ENCODE data around the gene ARRB1.

ARRB1 gene

GRCh38 chr11:75301131-75301530 is 50.3 kb downstream of the ARRB1 start:
- H3K4me3 ChIP-seq (replicated peaks in 1 of 2; ENCODE audit: low read depth in 2 of 2, low read length in 2 of 2) = no peak overlapping the region
- TF ChIP-seq, protein P1, sequence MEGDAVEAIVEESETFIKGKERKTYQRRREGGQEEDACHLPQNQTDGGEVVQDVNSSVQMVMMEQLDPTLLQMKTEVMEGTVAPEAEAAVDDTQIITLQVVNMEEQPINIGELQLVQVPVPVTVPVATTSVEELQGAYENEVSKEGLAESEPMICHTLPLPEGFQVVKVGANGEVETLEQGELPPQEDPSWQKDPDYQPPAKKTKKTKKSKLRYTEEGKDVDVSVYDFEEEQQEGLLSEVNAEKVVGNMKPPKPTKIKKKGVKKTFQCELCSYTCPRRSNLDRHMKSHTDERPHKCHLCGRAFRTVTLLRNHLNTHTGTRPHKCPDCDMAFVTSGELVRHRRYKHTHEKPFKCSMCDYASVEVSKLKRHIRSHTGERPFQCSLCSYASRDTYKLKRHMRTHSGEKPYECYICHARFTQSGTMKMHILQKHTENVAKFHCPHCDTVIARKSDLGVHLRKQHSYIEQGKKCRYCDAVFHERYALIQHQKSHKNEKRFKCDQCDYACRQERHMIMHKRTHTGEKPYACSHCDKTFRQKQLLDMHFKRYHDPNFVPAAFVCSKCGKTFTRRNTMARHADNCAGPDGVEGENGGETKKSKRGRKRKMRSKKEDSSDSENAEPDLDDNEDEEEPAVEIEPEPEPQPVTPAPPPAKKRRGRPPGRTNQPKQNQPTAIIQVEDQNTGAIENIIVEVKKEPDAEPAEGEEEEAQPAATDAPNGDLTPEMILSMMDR (IDR thresholded peaks at IDR 0.05; ENCODE audit: low read depth, low read length) = no peak
- no peak for DNase-seq (ENCODE audit: low read depth in 2 of 2)

DNA sequence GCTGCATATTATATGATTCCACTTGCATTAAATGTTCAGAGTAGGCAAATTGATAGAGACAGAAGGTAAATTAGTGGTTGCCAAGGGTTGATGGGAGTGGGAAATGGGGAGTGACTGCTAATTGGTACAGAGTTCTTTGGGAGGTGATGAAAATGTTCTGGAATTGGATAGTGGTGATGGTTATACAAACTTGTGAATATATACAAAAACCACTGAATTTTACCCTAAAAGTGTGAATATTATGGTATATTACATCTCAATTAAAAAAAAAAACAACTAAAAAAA is 52.5 kb downstream of the ARRB1 start:
- TF ChIP-seq, protein P1 (IDR thresholded peaks at IDR 0.05; ENCODE audit: low read depth, low read length) = no peak
- H3K4me3 ChIP-seq (replicated peaks in 1 of 2; ENCODE audit: low read depth in 2 of 2, low read length in 2 of 2) = no peak overlapping the region
- DNase-seq (ENCODE audit: low read depth in 2 of 2) = no peak

DNA sequence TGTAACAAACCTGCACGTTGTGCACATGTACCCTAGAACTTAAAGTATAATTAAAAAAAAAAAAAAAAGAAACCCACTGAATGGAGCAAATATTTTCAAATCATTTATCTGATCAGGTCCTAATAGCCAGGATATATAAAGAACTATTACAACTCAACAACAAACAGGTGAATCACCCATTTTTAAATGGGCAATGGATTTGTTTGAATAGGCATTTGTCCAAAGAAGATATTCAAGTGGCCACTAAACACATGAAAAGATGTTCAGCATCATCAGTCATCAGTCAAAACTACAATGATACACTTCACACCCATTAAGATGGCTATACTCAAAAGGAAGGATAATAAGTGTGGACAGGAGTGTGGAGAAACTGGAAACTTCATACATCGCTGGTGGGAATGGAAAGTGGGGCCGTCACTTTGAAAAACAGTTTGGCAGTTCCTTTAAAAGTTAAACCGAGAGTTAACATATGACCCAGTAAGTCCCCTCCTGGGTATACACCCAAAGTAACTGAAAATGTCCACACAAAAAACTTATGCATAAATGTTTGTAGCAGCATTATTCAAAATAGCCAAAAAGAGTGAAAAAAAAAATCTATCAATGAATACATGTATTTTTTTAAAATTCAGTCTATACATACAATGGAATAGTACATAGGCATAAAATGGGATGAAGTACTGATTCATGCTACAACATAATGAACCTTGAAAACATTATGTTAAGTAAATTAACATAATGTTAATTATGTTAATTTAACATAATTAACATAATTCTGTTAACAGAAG is 53.1 kb downstream of the ARRB1 start:
- TF ChIP-seq, protein P1 (IDR thresholded peaks at IDR 0.05; ENCODE audit: low read depth, low read length) = no peak
- H3K4me3 ChIP-seq (replicated peaks in 1 of 2; ENCODE audit: low read depth in 2 of 2, low read length in 2 of 2) = no peak overlapping the region
- DNase-seq (ENCODE audit: low read depth in 2 of 2) = no peak

DNA sequence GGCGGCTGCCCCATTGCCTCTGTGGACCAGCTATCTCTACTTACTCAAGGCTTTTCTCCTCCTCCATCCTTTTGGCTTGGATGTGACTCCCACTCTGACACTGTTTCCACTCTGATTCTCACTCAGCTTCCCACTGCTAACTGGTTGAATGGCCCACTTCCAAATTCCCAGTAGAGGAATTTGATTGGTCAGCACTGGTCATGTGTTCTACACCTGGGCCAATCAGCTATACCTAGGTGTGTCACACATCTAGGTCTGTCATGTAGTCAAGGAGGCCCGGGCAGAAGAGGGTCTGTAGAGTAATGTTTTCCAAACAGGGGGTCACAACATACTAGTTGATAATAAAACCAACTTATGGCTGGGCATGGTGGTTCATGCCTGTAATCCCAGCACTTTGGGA is 57.6 kb downstream of the ARRB1 start:
- TF ChIP-seq, protein P1 (IDR thresholded peaks at IDR 0.05; ENCODE audit: low read depth, low read length) = no peak
- H3K4me3 ChIP-seq (replicated peaks in 1 of 2; ENCODE audit: low read depth in 2 of 2, low read length in 2 of 2) = no peak overlapping the region
- DNase-seq (ENCODE audit: low read depth in 2 of 2) = no peak

DNA sequence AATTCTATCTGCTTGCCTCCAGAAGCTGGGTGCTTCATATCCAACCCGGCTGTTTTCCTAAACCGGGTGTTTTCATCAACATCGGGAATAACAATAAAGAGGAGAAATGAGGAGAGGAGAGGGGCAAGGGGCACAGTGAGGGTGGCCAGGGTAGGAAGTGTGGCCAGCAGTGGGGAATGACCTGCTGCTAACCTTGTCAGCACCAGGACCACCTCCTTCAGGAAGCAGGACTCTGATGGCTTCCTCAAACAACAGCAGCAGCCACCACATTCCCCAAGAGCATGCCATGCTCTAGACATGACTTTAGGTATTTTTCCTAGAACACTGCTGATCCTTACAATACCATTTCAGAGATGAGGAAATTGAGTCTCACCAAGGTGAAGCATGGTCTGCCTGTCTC is 58.5 kb downstream of the ARRB1 start:
- H3K4me3 ChIP-seq (replicated peaks in 1 of 2; ENCODE audit: low read depth in 2 of 2, low read length in 2 of 2) = no peak overlapping the region
- TF ChIP-seq, protein P1 (IDR thresholded peaks at IDR 0.05; ENCODE audit: low read depth, low read length) = no peak
- no peak for DNase-seq (ENCODE audit: low read depth in 2 of 2)

GRCh38 chr11:75291741-75292140 is 59.7 kb downstream of the ARRB1 start:
- no peak overlapping the region for H3K4me3 ChIP-seq (replicated peaks in 1 of 2; ENCODE audit: low read depth in 2 of 2, low read length in 2 of 2)
- TF ChIP-seq, protein P1 (IDR thresholded peaks at IDR 0.05; ENCODE audit: low read depth, low read length) = no peak
- no peak for DNase-seq (ENCODE audit: low read depth in 2 of 2)

GRCh38 chr11:75289919-75290318 is 61.5 kb downstream of the ARRB1 start:
- TF ChIP-seq, protein P1 (IDR thresholded peaks at IDR 0.05; ENCODE audit: low read depth, low read length) = no peak
- no peak overlapping the region for H3K4me3 ChIP-seq (replicated peaks in 1 of 2; ENCODE audit: low read depth in 2 of 2, low read length in 2 of 2)
- DNase-seq (ENCODE audit: low read depth in 2 of 2) = no peak

Measured in cardiac fibroblast (primary cell).